OCI-LY3 (cell line): Measurements from ENCODE around the gene HLA-DRB5.
A peak's percentile ranks its signal among the peaks of the same experiment; 100 is the strongest.
"Not testable (repeated sequence)": the region's sequence is repeated elsewhere in the genome, so short reads cannot be mapped to it uniquely, and the experiment has no call there.

Experiments used
- H2AFZ ChIP-seq: fragments of 200-600, 300-600 bp; shearing (Covaris generic); 2 replicates; pipeline ENCODE4 v1.6.0; 2014; ENCODE audit warnings: antibody characterized with exemption, low read depth, low read length
- H3K27ac ChIP-seq: fragments of 200-600, 300-600 bp; sonication (generic); 2 replicates; pipeline ENCODE4 v1.5.1; 2014; ENCODE audit warnings: mild to moderate bottlenecking, low read length, moderate library complexity, mixed read lengths
- H3K27me3 ChIP-seq: fragments of 200-600, 300-600 bp; sonication (generic); 2 replicates; pipeline ENCODE4 v1.6.1; 2014; ENCODE audit warnings: low read depth, low read length, mixed read lengths
- H3K36me3 ChIP-seq: fragments of 200-600, 300-600 bp; sonication (generic); replicated peaks from 2 replicates; pipeline ENCODE3; 2014; ENCODE audit warnings: low read depth, low read length, mixed read lengths
- H3K4me1 ChIP-seq: fragments of 300-600, 200-600 bp; sonication (generic); 2 replicates; pipeline ENCODE4 v1.6.1; 2014; ENCODE audit warnings: low read length, mixed read lengths
- H3K4me2 ChIP-seq: fragments of 200-600, 300-600 bp; sonication (generic); 2 replicates; pipeline ENCODE4 v1.6.1; 2014; ENCODE audit warnings: low read length, mixed read lengths
- H3K4me3 ChIP-seq: fragments of 300-600, 200-600 bp; sonication (generic); 2 replicates; pipeline ENCODE4 v1.5.1; 2014; ENCODE audit warnings: antibody characterized with exemption, mild to moderate bottlenecking, low read length, moderate library complexity
- H3K79me2 ChIP-seq: fragments of 300-600, 200-600 bp; shearing (Covaris generic); 2 replicates; pipeline ENCODE4 v1.6.1; 2014; ENCODE audit warnings: mild to moderate bottlenecking, low read length, mixed read lengths
- H3K9ac ChIP-seq: fragments of 300-600, 200-600 bp; shearing (Covaris generic); 2 replicates; pipeline ENCODE4 v1.6.0; 2014; ENCODE audit warnings: mild to moderate bottlenecking, low read length, moderate library complexity
- H3K9me3 ChIP-seq: fragments of 200-600, 300-600 bp; shearing (Covaris generic); 2 replicates; pipeline ENCODE4 v1.6.1; 2014; ENCODE audit warnings: low read length, mixed read lengths; ENCODE audit not compliant: insufficient read depth
- H4K20me1 ChIP-seq: fragments of 200-600, 300-600 bp; sonication (generic); 2 replicates; pipeline ENCODE4 v1.6.1; 2016; ENCODE audit warnings: low read length, mixed read lengths; ENCODE audit not compliant: insufficient read depth
- EZH2phosphoT487 ChIP-seq: fragments of 200-600 bp; shearing (Covaris generic); IDR thresholded peaks from 2 replicates; pipeline ENCODE4 v1.6.1; 2018; ENCODE audit warnings: antibody characterized with exemption, mixed run types, low read depth
- TF ChIP-seq, protein P1 (sequence below): fragments of 200-600, 300-600 bp; sonication (generic); IDR thresholded peaks from 2 replicates; pipeline ENCODE4 v1.5.1; 2014; ENCODE audit warnings: antibody characterized with exemption, low read length, low read depth

Gene HLA-DRB5

DNA sequence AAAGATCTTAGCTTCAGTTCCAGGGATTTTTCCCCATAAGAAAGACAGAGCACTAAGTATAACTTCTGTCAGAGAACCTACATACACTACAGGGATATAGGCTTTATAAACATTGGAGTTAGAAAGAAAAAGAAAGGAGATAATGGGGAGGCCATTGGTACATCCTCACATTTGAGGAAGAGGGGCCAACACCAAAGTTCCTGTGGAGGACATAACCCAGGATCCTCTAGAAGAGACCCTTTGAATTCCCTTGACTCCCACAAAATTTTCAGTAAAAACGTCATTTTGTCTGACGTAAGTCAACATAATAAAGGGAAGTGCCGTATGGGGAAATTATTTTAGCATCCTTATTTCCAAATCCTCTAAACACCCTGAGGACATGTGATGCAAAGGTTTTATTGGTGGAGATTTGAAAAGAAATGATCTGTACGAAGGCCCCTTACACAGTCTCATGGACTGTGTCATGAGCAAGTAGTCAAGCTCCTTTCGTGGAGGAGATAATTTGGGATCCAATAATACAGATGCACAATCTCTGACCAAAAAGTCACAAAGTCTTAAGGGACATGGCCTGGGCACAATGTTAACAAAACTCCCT is 57.2 kb downstream of the HLA-DRB5 start:
- Histone ChIP-seq H3K27me3 (no peaks in the 10 kb centered on the region), H3K4me2 (peak overlapping the region; percentile 67), H3K4me1 (peaks cover 16% of the 10 kb centered on the region), H3K9ac (peak overlapping the region; percentile 58; the same call in 1 of the 2 replicates), H3K27ac (peak overlapping the region; percentile 79), H3K4me3 (peak overlapping the region; percentile 55), H3K79me2 (peaks cover 8% of the 10 kb centered on the region), H3K9me3 (no peaks in the 10 kb centered on the region), H4K20me1 (no peaks in the 10 kb centered on the region), H2AFZ (no peak overlapping the region), H3K36me3 (no peaks in the 10 kb centered on the region)
- TF ChIP-seq, protein P1, sequence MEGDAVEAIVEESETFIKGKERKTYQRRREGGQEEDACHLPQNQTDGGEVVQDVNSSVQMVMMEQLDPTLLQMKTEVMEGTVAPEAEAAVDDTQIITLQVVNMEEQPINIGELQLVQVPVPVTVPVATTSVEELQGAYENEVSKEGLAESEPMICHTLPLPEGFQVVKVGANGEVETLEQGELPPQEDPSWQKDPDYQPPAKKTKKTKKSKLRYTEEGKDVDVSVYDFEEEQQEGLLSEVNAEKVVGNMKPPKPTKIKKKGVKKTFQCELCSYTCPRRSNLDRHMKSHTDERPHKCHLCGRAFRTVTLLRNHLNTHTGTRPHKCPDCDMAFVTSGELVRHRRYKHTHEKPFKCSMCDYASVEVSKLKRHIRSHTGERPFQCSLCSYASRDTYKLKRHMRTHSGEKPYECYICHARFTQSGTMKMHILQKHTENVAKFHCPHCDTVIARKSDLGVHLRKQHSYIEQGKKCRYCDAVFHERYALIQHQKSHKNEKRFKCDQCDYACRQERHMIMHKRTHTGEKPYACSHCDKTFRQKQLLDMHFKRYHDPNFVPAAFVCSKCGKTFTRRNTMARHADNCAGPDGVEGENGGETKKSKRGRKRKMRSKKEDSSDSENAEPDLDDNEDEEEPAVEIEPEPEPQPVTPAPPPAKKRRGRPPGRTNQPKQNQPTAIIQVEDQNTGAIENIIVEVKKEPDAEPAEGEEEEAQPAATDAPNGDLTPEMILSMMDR = no peak
- no peak for TF ChIP-seq EZH2phosphoT487

DNA sequence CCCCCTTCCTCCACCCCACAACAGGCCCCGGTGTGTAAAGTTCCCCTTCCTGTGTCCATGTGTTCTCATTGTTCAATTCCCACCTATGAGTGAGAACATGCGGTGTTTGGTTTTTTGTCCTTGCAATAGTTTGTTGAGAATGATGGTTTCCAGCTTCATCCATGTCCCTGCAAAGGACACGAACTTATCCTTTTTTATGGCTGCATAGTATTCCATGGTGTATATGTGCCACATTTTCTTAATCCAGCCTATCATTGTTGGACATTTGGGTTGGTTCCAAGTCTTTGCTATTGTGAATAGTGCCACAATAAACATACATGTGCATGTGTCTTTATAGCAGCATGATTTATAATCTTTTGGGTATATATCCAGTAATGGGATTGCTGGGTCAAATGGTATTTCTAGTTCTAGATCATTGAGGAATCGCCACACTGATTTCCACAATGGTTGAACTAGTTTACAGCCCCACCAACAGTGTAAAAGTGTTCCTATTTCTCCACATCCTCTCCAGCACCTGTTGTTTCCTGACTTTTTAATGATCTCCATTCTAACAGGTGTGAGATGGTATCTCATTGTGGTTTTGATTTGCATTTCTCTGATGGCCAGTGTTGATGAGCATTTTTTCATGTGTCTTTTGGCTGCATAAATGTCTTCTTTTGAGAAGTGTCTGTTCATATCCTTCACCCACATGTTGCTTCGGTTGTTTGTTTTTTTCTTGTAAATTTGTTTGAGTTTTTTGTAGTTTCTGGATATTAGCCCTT is 62.2 kb downstream of the HLA-DRB5 start:
- not testable (repeated sequence) for H3K36me3 ChIP-seq, H3K9ac ChIP-seq, H3K9me3 ChIP-seq, H4K20me1 ChIP-seq, H3K27ac ChIP-seq, H3K79me2 ChIP-seq, H3K27me3 ChIP-seq, H3K4me1 ChIP-seq, H3K4me2 ChIP-seq, H3K4me3 ChIP-seq, H2AFZ ChIP-seq
